Neural progenitor cell (in vitro differentiated cells): ENCODE measurements around the gene EPHB1. TPM values are rescaled to one million over a fixed set of nuclear protein-coding genes. Genes with fewer than 3 reads are reported as not detected.

Experiments
- DNase-seq: peaks from one replicate; pipeline ENCODE4 v3.0.0-alpha.2; 2016; ENCODE audit warnings: low spot score
- H2AFZ ChIP-seq: fragments of 200-600 bp; sonication (generic); replicated peaks from 2 replicates; pipeline ENCODE4 v1.6.1; 2016; ENCODE audit warnings: antibody characterized with exemption
- H3F3A ChIP-seq: fragments of 200-600 bp; sonication (generic); 2 replicates; pipeline ENCODE4 v1.6.1; 2016; ENCODE audit warnings: antibody characterized with exemption, low read depth
- H3K27ac ChIP-seq: fragments of 200-600 bp; sonication (generic); 2 replicates; pipeline ENCODE4 v1.5.1; 2016; ENCODE audit warnings: mild to moderate bottlenecking
- H3K27me3 ChIP-seq: fragments of 200-600 bp; sonication (generic); 2 replicates; pipeline ENCODE4 v1.6.1; 2016; ENCODE audit warnings: mild to moderate bottlenecking, moderate library complexity
- H3K36me3 ChIP-seq: fragments of 200-600 bp; sonication (generic); 2 replicates; pipeline ENCODE4 v1.5.1; 2016
- H3K4me1 ChIP-seq: fragments of 200-600 bp; sonication (generic); 2 replicates; pipeline ENCODE4 v1.6.1; 2016; ENCODE audit warnings: mixed run types
- H3K4me2 ChIP-seq: fragments of 200-600 bp; sonication (generic); 2 replicates; pipeline ENCODE4 v1.6.1; 2016
- H3K4me3 ChIP-seq: fragments of 200-600 bp; sonication (generic); 2 replicates; pipeline ENCODE4 v1.5.1; 2016
- H3K79me2 ChIP-seq: fragments of 200-600 bp; sonication (generic); 2 replicates; pipeline ENCODE4 v1.6.1; 2016; ENCODE audit warnings: low read depth
- H3K9ac ChIP-seq: fragments of 200-600 bp; sonication (generic); 2 replicates; pipeline ENCODE4 v1.6.1; 2016
- H3K9me3 ChIP-seq: fragments of 200-600 bp; sonication (generic); 2 replicates; pipeline ENCODE4 v1.5.1; 2016; ENCODE audit warnings: low read depth
- H4K20me1 ChIP-seq: fragments of 200-600 bp; sonication (generic); 2 replicates; pipeline ENCODE4 v1.6.1; 2016; ENCODE audit warnings: low read depth
- H3K27ac Mint-ChIP-seq: 3 replicates; pipeline ENCODE4 v1.8.0; 2021; ENCODE audit warnings: mixed read lengths
- H3K27me3 Mint-ChIP-seq: 2 replicates; pipeline ENCODE4 v1.8.0; 2022; ENCODE audit warnings: low read depth, mild to moderate bottlenecking, inconsistent platforms, moderate library complexity, mixed read lengths; ENCODE audit not compliant: insufficient read depth
- H3K36me3 Mint-ChIP-seq: 3 replicates; pipeline ENCODE4 v1.8.0; 2021; ENCODE audit warnings: mixed read lengths
- H3K4me1 Mint-ChIP-seq: 3 replicates; pipeline ENCODE4 v1.8.0; 2021; ENCODE audit warnings: mixed read lengths
- H3K4me3 Mint-ChIP-seq: 3 replicates; pipeline ENCODE4 v1.8.0; 2021; ENCODE audit warnings: mild to moderate bottlenecking, moderate library complexity, mixed read lengths
- H3K9me3 Mint-ChIP-seq: 3 replicates; pipeline ENCODE4 v1.8.0; 2020; ENCODE audit warnings: mixed read lengths
- CTCF ChIP-seq: fragments of 200-600 bp; sonication (generic); IDR thresholded peaks from 2 replicates; pipeline ENCODE4 v1.5.1; 2017; ENCODE audit warnings: antibody characterized with exemption, mild to moderate bottlenecking
- EZH2 ChIP-seq: fragments of 200-600 bp; sonication (generic); IDR thresholded peaks from 2 replicates; pipeline ENCODE4 v1.6.1; 2017; ENCODE audit warnings: antibody characterized with exemption, mild to moderate bottlenecking, moderate library complexity
- EZH2phosphoT487 ChIP-seq: fragments of 200-600 bp; sonication (generic); IDR thresholded peaks from 2 replicates; pipeline ENCODE4 v1.6.1; 2017; ENCODE audit warnings: antibody characterized with exemption
- total RNA-seq: library from RNA; depleted of rRNA; stranded (reverse); fragments of >200 nt; gene quantifications from 2 replicates; pipeline ENCODE4 v1.2.3, GENCODE V29; 2015; ENCODE audit warnings: low replicate concordance

Gene EPHB1
- total RNA-seq, 1 donor from 2014 or later = 9.1 TPM

DNA sequence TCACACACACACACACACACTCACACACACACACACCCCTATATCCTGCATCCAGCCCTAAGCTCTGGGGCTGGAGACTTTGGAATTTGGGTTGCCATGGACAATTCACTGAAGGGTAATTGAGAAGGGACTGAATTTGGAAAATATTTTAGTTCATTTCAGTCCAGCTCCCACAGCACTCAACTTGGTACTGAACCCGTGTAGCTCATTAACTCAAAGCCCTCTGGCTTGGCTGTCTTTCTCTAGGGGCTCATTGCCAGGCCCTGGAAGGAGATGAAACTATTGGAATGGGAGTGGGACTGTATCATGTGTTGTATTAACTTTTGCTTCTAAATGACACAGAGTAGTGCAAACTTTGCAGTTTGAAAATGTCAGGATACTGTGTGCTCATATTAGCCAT, 157.3 kb downstream of the EPHB1 start:
- Histone ChIP-seq H3K27me3 (no peaks in the 10 kb centered on the region), H3K9me3 (no peaks in the 10 kb centered on the region), H4K20me1 (peaks cover 4% of the 10 kb centered on the region), H3K79me2 (no peaks in the 10 kb centered on the region), H3K36me3 (peaks cover 6% of the 10 kb centered on the region), H3K4me3 (no peak overlapping the region), H3K4me1 (peaks cover 19% of the 10 kb centered on the region), H3K27ac (no peak overlapping the region), H2AFZ (no peak overlapping the region), H3F3A (peaks cover 4% of the 10 kb centered on the region), H3K9ac (no peak overlapping the region), H3K4me2 (no peak overlapping the region)
- Mint-ChIP-seq H3K4me3 (no peak overlapping the region), H3K36me3 (peaks cover 17% of the 10 kb centered on the region), H3K4me1 (peaks cover 36% of the 10 kb centered on the region), H3K27ac (no peak overlapping the region), H3K27me3 (peaks cover 11% of the 10 kb centered on the region), H3K9me3 (no peaks in the 10 kb centered on the region)
- DNase-seq = no peak
- TF ChIP-seq EZH2 = no peak
- TF ChIP-seq CTCF = no peak
- no peak for TF ChIP-seq EZH2phosphoT487

DNA sequence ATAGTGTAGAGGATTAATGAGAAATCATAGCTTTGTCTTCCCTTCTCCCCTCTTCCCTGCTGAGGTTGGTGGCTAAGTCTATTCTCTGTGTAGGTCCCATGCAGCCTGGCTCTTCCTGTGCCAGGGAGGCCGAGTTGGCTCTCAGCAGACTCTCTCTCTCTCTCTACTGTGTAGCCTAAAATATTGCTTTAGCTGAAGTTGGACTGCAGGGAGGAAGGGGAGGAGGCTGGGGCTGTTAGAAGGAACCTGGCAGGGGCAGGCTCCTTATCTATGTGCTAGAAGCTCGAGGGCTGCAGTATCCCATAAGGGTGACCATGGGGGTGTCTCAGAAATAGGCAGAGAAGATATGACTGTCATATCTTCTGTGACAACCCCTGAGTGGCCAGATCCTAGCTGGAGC, 160.8 kb downstream of the EPHB1 start:
- Mint-ChIP-seq H3K27me3 (peaks cover 21% of the 10 kb centered on the region), H3K4me3 (no peak overlapping the region), H3K9me3 (no peaks in the 10 kb centered on the region), H3K4me1 (peaks cover 59% of the 10 kb centered on the region), H3K36me3 (peaks cover 17% of the 10 kb centered on the region), H3K27ac (no peak overlapping the region)
- H3K27me3 ChIP-seq = no peaks in the 10 kb centered on the region
- no peak overlapping the region for H3K4me2 ChIP-seq
- H3K36me3 ChIP-seq = peaks cover 6% of the 10 kb centered on the region
- H3K79me2 ChIP-seq = no peaks in the 10 kb centered on the region
- DNase-seq = no peak
- no peak overlapping the region for H3K27ac ChIP-seq
- peaks cover 21% of the 10 kb centered on the region for H3F3A ChIP-seq
- no peak overlapping the region for H2AFZ ChIP-seq
- H3K4me1 ChIP-seq = peaks cover 43% of the 10 kb centered on the region
- no peak overlapping the region for H3K4me3 ChIP-seq
- H3K9me3 ChIP-seq = no peaks in the 10 kb centered on the region
- peaks cover 18% of the 10 kb centered on the region for H4K20me1 ChIP-seq
- no peak overlapping the region for H3K9ac ChIP-seq
- TF ChIP-seq EZH2phosphoT487 = no peak
- no peak for TF ChIP-seq EZH2
- TF ChIP-seq CTCF = no peak

- H3K4me1 Mint-ChIP-seq = peaks cover 59% of the 10 kb centered on the region
- TF ChIP-seq EZH2 = no peak
- TF ChIP-seq CTCF = no peak
- TF ChIP-seq EZH2phosphoT487 = no peak
These were observed 161.3 kb downstream of the EPHB1 start for GRCh38 chr3:134956395-134956794.

More at GRCh38 chr3:134956395-134956794, 161.3 kb downstream of the EPHB1 start:
- H3K79me2 ChIP-seq = no peaks in the 10 kb centered on the region
- H3K27me3 ChIP-seq = no peaks in the 10 kb centered on the region
- peaks cover 3% of the 10 kb centered on the region for H3K36me3 ChIP-seq
- H3K9me3 ChIP-seq = no peaks in the 10 kb centered on the region
- no peak overlapping the region for H2AFZ ChIP-seq
- peaks cover 18% of the 10 kb centered on the region for H4K20me1 ChIP-seq
- Mint-ChIP-seq H3K36me3 (peaks cover 17% of the 10 kb centered on the region), H3K9me3 (no peaks in the 10 kb centered on the region), H3K27me3 (peaks cover 21% of the 10 kb centered on the region), H3K27ac (no peak overlapping the region), H3K4me3 (no peak overlapping the region)
- H3K9ac ChIP-seq = no peak overlapping the region
- no peak overlapping the region for H3K27ac ChIP-seq
- no peak overlapping the region for H3K4me2 ChIP-seq
- peaks cover 22% of the 10 kb centered on the region for H3F3A ChIP-seq
- no peak overlapping the region for H3K4me3 ChIP-seq
- H3K4me1 ChIP-seq = peaks cover 45% of the 10 kb centered on the region
- no peak for DNase-seq
